H9 (cell line): Measurements from ENCODE around the gene DCDC2C. TPM values are rescaled to one million over a fixed set of nuclear protein-coding genes. Genes with fewer than 3 reads are reported as not detected.

Experiments
- DNase-seq: peaks from one replicate; pipeline ENCODE4 v3.0.0-alpha.2; 2017
- H2AFZ ChIP-seq: one replicate; pipeline ENCODE4 v1.6.1; 2013; ENCODE audit warnings: mild to moderate bottlenecking, low read length, control low read depth, moderate library complexity
- H2AK5ac ChIP-seq: 2 replicates; pipeline ENCODE4 v1.6.1; 2013; ENCODE audit warnings: low read length, control low read depth, mixed read lengths; ENCODE audit not compliant: insufficient read length
- H2BK120ac ChIP-seq: one replicate; pipeline ENCODE4 v1.6.1; 2013; ENCODE audit warnings: low read depth, mild to moderate bottlenecking, low read length, control low read depth, inconsistent platforms; ENCODE audit not compliant: poor library complexity, severe bottlenecking
- H2BK12ac ChIP-seq: 2 replicates; pipeline ENCODE4 v1.6.1; 2013; ENCODE audit warnings: low read length, control low read depth, mixed read lengths, low read depth; ENCODE audit not compliant: insufficient read length
- H2BK15ac ChIP-seq: 2 replicates; pipeline ENCODE4 v1.6.1; 2013; ENCODE audit warnings: low read depth, low read length, control low read depth
- H2BK20ac ChIP-seq: one replicate; pipeline ENCODE4 v1.6.1; 2013; ENCODE audit warnings: low read depth, mild to moderate bottlenecking, low read length, control low read depth, inconsistent platforms; ENCODE audit not compliant: poor library complexity, severe bottlenecking
- H2BK5ac ChIP-seq: 2 replicates; pipeline ENCODE4 v1.6.1; 2013; ENCODE audit warnings: low read length, control low read depth, mixed read lengths; ENCODE audit not compliant: insufficient read length
- H3K14ac ChIP-seq: 2 replicates; pipeline ENCODE4 v1.6.1; 2013; ENCODE audit warnings: low read length, control low read depth; ENCODE audit not compliant: insufficient read depth
- H3K18ac ChIP-seq: 2 replicates; pipeline ENCODE4 v1.6.1; 2013; ENCODE audit warnings: low read depth, mild to moderate bottlenecking, mixed read lengths, low read length, control low read depth; ENCODE audit not compliant: insufficient read length
- H3K23ac ChIP-seq: 2 replicates; pipeline ENCODE4 v1.6.1; 2013; ENCODE audit warnings: low read length, control low read depth, mixed read lengths, low read depth; ENCODE audit not compliant: insufficient read length
- H3K23me2 ChIP-seq: 2 replicates; pipeline ENCODE4 v1.6.1; 2013; ENCODE audit warnings: low read depth, mild to moderate bottlenecking, mixed read lengths, low read length, control low read depth; ENCODE audit not compliant: insufficient read length, poor library complexity, severe bottlenecking
- H3K27ac ChIP-seq: 2 replicates; pipeline ENCODE4 v1.5.1; 2013; ENCODE audit warnings: low read length, control low read depth, mixed read lengths, low read depth; ENCODE audit not compliant: insufficient read length
- H3K27me3 ChIP-seq: 2 replicates; pipeline ENCODE4 v1.6.1; 2013; ENCODE audit warnings: low read length, control low read depth, inconsistent platforms; ENCODE audit not compliant: insufficient read depth
- H3K4ac ChIP-seq: 2 replicates; pipeline ENCODE4 v1.6.1; 2013; ENCODE audit warnings: low read depth, mild to moderate bottlenecking, control low read depth, inconsistent platforms, low read length, moderate library complexity
- H3K4me1 ChIP-seq: 2 replicates; pipeline ENCODE4 v1.6.1; 2013; ENCODE audit warnings: low read length, control low read depth, inconsistent platforms; ENCODE audit not compliant: insufficient read depth
- H3K4me2 ChIP-seq: 2 replicates; pipeline ENCODE4 v1.6.1; 2013; ENCODE audit warnings: low read length, control low read depth, mixed read lengths; ENCODE audit not compliant: insufficient read length, insufficient read depth
- H3K56ac ChIP-seq: 2 replicates; pipeline ENCODE4 v1.6.1; 2013; ENCODE audit warnings: low read depth, mild to moderate bottlenecking, mixed read lengths, low read length, control low read depth; ENCODE audit not compliant: insufficient read length
- H3K79me1 ChIP-seq: 2 replicates; pipeline ENCODE4 v1.6.1; 2013; ENCODE audit warnings: low read depth, mild to moderate bottlenecking, moderate library complexity, low read length, control low read depth, inconsistent platforms; ENCODE audit not compliant: insufficient read depth, poor library complexity, severe bottlenecking
- H3K79me2 ChIP-seq: 2 replicates; pipeline ENCODE4 v1.6.1; 2013; ENCODE audit warnings: low read length, control low read depth, inconsistent platforms; ENCODE audit not compliant: insufficient read depth
- H3K9ac ChIP-seq: 2 replicates; pipeline ENCODE4 v1.6.1; 2013; ENCODE audit warnings: low read length, control low read depth, mixed read lengths; ENCODE audit not compliant: insufficient read length; ENCODE audit errors: extremely low read depth
- H3K9me3 ChIP-seq: one replicate; pipeline ENCODE4 v1.6.1; 2013; ENCODE audit warnings: low read depth, low read length, inconsistent platforms; ENCODE audit not compliant: control insufficient read depth
- H3T11ph ChIP-seq: one replicate; pipeline ENCODE4 v1.6.1; 2013; ENCODE audit warnings: mild to moderate bottlenecking, low read length, control low read depth, inconsistent platforms
- H4K20me1 ChIP-seq: one replicate; pipeline ENCODE4 v1.6.1; 2013; ENCODE audit not compliant: control insufficient read depth, insufficient read length, insufficient read depth
- H4K5ac ChIP-seq: 2 replicates; pipeline ENCODE4 v1.6.1; 2013; ENCODE audit warnings: low read depth, mild to moderate bottlenecking, mixed read lengths, low read length, control low read depth; ENCODE audit not compliant: insufficient read length
- H4K8ac ChIP-seq: replicated peaks from 2 replicates; pipeline ENCODE4 v1.6.1; 2013; ENCODE audit warnings: low read length, control low read depth, mixed read lengths, low read depth; ENCODE audit not compliant: insufficient read length
- H4K91ac ChIP-seq: 2 replicates; pipeline ENCODE4 v1.6.1; 2013; ENCODE audit warnings: low read depth, mild to moderate bottlenecking, moderate library complexity, mixed read lengths, low read length, control low read depth; ENCODE audit not compliant: insufficient read length
- H3K27ac Mint-ChIP-seq, 3 experiments: 2 replicates in 2 of 3; 3 replicates in 1 of 3; pipeline ENCODE4 v1.8.0; 2020 to 2021; ENCODE audit warnings: mixed read lengths in 3 of 3, mild to moderate bottlenecking in 1 of 3, moderate library complexity in 1 of 3
- H3K27me3 Mint-ChIP-seq: 2 replicates; pipeline ENCODE4 v1.8.0; 2021; ENCODE audit warnings: low read depth, mild to moderate bottlenecking, moderate library complexity, mixed read lengths
- H3K36me3 Mint-ChIP-seq, 3 experiments: 2 replicates in 2 of 3; 3 replicates in 1 of 3; pipeline ENCODE4 v1.8.0; 2020 to 2021; ENCODE audit warnings: low read depth in 3 of 3, mixed read lengths in 3 of 3; ENCODE audit not compliant: insufficient read depth in 1 of 3
- H3K4me1 Mint-ChIP-seq, 2 experiments: 2 replicates each; pipeline ENCODE4 v1.8.0; 2020; ENCODE audit warnings: mixed read lengths in 2 of 2
- H3K4me3 Mint-ChIP-seq, 2 experiments: 2 replicates in 1 of 2; 3 replicates in 1 of 2; pipeline ENCODE4 v1.8.0; 2020 to 2021; ENCODE audit warnings: mild to moderate bottlenecking in 2 of 2, mixed read lengths in 2 of 2, moderate library complexity in 1 of 2
- H3K9me3 Mint-ChIP-seq, 2 experiments: 2 replicates in 1 of 2; 3 replicates in 1 of 2; pipeline ENCODE4 v1.8.0; 2020; ENCODE audit warnings: mild to moderate bottlenecking in 2 of 2, mixed read lengths in 2 of 2, moderate library complexity in 1 of 2
- WGBS: extraction: QIAGEN DNeasy Blood & Tissue Kit; methylation state at CpG from one replicate; pipeline ENCODE4 v1.1.7; 2013; ENCODE audit warnings: missing lambda C conversion rate, low lambda C conversion rate, mixed read lengths; ENCODE audit not compliant: insufficient read length; ENCODE audit errors: extremely low coverage; 5-methylcytosine and 5-hydroxymethylcytosine counted together
- total RNA-seq: library from RNA; stranded (reverse); gene quantifications from 2 replicates; pipeline ENCODE4 v1.2.1, GENCODE V29; 2021
- TF ChIP-seq, protein P1 (sequence below): fragments of 200-600 bp; sonication (generic); conservative IDR thresholded peaks from 3 replicates; pipeline ENCODE4 v1.8.0; 2021; ENCODE audit warnings: antibody characterized with exemption, mild to moderate bottlenecking

DCDC2C gene
- total RNA-seq, 1 experiment from 2014 or later: not detected

DNA sequence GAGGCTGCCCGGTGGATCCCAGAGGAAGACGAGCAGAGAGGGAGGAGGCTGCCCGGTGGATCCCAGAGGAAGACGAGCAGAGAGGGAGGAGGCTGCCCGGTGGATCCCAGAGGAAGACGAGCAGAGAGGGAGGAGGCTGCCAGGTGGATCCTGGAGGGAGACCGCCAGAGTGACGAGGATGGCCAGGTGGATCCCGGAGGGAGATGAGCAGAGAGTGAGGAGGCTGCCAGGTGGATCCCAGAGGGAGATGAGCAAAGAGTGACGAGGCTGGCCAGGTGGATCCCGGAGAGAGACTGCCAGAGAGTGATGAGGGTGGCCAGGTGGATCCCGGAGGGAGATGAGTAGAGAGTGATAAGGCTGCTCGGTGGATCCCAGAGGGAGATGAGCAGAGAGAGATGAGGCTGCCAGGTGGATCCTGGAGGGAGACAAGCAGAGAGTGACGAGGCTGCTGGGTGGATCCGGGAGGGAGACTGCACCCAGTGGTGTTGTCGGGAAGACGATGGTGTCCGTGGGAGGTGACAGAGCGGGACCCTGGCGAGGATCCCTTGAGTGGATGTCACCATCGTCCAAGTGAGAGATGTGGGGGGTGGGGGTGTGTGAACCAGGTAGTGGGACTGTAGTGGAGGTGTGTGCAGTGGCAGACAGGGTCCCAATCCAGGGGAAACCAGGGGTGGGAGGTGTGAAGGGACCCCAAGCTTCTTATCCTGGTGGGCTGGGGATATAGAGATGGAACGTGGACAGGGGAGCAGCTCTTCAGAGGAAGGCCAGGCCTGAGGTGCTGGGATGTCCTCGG lies 22.3 kb downstream of the DCDC2C start:
- Mint-ChIP-seq H3K9me3 (peaks cover 11 to 13% of the 10 kb centered on the region in 2 experiments), H3K27me3 (peaks cover 44% of the 10 kb centered on the region), H3K27ac (no peak overlapping the region; a peak in 1 of 7 replicates), H3K36me3 (peaks cover 0 to under 1% (median 0%) of the 10 kb centered on the region in 3 experiments; a peak in 1 of 7 replicates), H3K4me1 (peaks cover 15 to 18% of the 10 kb centered on the region in 2 experiments), H3K4me3 (no peak overlapping the region)
- no CpG with 5 or more reads among the region's 23 CpGs for WGBS
- no peak overlapping the region for H3K56ac ChIP-seq
- H3K9ac ChIP-seq: no peak overlapping the region
- no peak overlapping the region for H4K5ac ChIP-seq
- no peak overlapping the region for H2AK5ac ChIP-seq
- TF ChIP-seq, protein P1, sequence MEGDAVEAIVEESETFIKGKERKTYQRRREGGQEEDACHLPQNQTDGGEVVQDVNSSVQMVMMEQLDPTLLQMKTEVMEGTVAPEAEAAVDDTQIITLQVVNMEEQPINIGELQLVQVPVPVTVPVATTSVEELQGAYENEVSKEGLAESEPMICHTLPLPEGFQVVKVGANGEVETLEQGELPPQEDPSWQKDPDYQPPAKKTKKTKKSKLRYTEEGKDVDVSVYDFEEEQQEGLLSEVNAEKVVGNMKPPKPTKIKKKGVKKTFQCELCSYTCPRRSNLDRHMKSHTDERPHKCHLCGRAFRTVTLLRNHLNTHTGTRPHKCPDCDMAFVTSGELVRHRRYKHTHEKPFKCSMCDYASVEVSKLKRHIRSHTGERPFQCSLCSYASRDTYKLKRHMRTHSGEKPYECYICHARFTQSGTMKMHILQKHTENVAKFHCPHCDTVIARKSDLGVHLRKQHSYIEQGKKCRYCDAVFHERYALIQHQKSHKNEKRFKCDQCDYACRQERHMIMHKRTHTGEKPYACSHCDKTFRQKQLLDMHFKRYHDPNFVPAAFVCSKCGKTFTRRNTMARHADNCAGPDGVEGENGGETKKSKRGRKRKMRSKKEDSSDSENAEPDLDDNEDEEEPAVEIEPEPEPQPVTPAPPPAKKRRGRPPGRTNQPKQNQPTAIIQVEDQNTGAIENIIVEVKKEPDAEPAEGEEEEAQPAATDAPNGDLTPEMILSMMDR: no peak
- no peak overlapping the region for H3K14ac ChIP-seq
- H3K23me2 ChIP-seq: no peaks in the 10 kb centered on the region
- no peaks in the 10 kb centered on the region for H3K9me3 ChIP-seq
- H2BK20ac ChIP-seq: no peak overlapping the region
- no peak overlapping the region for H3K18ac ChIP-seq
- H3K79me1 ChIP-seq: no peaks in the 10 kb centered on the region
- H3K4ac ChIP-seq: no peak overlapping the region
- no peaks in the 10 kb centered on the region for H3K27me3 ChIP-seq
- no peak overlapping the region for H4K8ac ChIP-seq
- no peak overlapping the region for H3T11ph ChIP-seq
- H2BK12ac ChIP-seq: no peak overlapping the region
- no peaks in the 10 kb centered on the region; the same call in 1 of the 2 replicates for H3K4me1 ChIP-seq
- H2BK15ac ChIP-seq: no peak overlapping the region
- H3K79me2 ChIP-seq: no peaks in the 10 kb centered on the region
- no peak overlapping the region for H3K27ac ChIP-seq
- no peak overlapping the region for H4K91ac ChIP-seq
- H2BK120ac ChIP-seq: no peak overlapping the region
- no peak for DNase-seq
- H3K23ac ChIP-seq: no peak overlapping the region
- H4K20me1 ChIP-seq: no peaks in the 10 kb centered on the region
- no peak overlapping the region for H3K4me2 ChIP-seq
- no peak overlapping the region for H2AFZ ChIP-seq
- H2BK5ac ChIP-seq: no peak overlapping the region
